ENCODE results near the gene CBLC.

DNA sequence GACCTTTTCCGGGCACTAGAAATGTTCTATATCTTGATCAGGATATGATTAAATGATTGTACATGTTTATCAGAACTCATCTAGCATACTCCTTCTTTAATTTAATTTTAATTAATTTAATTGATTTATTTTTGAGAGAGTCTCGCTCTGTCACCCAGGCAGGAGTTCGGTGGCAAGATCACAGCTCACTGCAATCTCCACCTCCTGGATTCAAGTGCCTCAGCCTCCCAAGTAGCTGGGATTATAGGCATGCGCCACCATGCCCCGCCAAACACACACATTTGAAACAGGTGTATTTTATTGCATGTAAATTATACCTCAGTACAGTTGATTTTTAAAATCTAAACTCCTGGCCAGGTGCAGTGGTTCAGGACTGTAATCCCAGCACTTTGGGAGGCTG, 46.6 kb upstream of the CBLC start:
- TF ChIP-seq TAF1 (IDR thresholded peaks at IDR 0.05; ENCODE audit: borderline replicate concordance, low read depth, low read length) (no peak), POLR2A (IDR thresholded peaks at IDR 0.05; ENCODE audit: low read depth, low read length) (no peak)

All from GM12892 (cell line).